Epidermal melanocyte (primary cell): ENCODE measurements around the gene RELCH.

ENCODE experiments used
- DNase-seq: peaks from one replicate; pipeline ENCODE4 v3.0.0; 2011; ENCODE audit warnings: low spot score; ENCODE audit not compliant: insufficient read length

RELCH gene

DNA sequence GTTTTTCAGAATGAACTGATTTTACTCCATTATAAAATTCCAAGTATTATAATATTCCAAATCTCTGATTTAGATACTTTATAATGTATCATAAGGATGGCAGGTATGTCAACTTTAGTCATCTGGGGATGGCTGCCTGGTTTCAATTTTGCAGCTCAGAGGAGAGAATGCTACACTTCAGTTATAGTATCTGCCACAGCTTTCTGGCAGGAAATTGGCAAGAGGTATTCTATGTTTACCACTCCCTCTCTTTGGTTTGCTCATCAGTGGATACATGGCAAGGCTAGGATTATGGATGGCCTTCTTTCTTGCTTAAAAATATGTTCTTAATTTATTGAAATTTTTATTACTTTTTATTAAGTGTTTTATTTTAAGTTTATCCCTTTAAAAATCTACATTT lies 71.0 kb downstream of the RELCH start:
- no peak for DNase-seq

DNA sequence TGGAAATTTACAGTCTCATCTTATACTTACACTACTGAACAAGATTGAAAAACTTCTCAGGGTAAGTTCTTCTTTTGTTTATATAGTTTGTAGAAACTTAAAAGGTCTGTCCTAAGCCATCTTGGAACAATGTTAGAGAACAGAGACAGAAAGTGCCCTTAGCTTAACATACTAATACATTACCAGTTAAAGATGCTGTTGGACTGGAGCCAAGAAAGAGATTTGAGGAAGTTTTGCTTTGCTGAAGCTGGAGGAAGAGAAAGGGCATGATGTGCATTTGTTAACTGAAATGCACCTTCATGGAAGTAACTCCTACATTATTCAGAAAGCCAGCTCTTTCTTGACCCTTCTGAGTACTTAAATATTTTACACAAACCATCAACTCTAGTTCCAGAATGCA lies 71.6 kb downstream of the RELCH start:
- no peak for DNase-seq

DNA sequence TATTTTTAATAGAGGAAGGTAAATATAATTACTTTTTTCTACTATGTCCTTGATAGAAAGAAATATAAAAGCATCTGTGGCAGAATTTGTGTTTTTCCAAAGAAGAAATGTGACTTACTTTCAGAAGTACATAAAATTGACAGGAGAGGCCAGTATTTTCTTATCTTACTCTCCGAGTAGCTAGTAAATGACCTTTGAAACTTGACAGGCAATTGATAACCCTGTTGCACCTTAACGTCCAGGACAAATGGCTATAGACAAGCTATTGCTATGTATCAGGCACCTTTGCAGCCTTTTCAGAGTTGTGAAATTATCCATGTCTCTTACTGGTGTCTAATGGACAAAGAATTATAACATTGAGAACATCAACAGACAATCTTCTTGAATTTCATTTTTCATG lies 75.0 kb downstream of the RELCH start:
- no peak for DNase-seq

DNA sequence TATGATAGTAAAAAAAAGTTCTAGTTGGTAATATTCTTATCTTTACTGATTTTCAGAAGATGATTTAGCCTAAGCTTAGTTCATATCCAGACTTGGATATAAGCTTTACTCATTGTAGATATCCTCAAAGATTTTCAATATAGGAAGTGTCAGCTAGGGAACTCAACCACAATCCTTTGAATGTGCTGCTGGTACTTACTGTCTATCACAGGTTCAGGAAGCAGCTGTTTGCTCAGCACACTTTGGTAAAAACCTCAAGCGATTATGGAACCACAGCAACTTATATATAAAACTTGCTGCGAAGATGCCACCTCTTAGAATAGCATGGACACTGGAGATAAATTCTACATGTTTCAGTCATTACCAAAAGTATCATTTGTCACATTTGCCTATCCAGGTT lies 77.9 kb downstream of the RELCH start:
- no peak for DNase-seq

DNA sequence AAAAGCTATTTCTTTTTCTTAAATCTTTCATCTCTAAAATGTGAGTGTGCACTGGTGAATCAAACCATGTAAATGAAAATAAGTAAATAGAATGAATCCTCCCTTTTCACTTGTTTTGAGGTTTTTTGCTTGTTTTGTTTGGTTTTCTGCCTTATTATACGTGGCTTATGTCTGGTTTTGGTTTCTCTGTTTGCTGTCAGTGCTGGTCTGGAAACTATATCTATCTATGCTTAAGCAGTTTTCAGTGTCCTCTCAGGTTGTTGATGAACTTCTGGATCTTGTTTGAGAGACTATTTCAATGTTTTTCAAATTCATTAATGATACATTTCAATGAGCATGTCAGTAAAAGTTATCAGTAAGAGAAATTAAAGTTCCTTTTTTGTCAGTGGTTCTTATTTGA lies 90.0 kb downstream of the RELCH start:
- DNase-seq = no peak

DNA sequence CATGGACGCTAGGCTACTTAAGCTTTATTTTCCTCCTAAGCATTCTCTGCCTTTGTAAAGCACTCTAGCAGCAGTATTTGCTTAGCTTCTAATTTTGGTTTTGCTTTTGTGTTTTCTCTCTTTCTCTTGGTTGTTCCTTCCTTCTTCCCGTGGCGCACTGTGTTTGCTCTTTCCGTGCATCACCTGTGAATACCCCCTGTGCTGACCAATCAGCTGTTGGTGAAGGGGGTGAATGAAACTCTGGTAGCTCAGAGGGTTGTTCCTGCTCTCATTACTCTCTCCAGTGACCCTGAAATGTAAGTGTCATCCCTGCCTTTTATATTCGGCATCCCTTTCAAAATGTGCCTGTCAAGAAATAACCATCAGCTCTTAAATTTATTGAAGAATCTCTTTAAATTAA lies 92.5 kb downstream of the RELCH start:
- no peak for DNase-seq

DNA sequence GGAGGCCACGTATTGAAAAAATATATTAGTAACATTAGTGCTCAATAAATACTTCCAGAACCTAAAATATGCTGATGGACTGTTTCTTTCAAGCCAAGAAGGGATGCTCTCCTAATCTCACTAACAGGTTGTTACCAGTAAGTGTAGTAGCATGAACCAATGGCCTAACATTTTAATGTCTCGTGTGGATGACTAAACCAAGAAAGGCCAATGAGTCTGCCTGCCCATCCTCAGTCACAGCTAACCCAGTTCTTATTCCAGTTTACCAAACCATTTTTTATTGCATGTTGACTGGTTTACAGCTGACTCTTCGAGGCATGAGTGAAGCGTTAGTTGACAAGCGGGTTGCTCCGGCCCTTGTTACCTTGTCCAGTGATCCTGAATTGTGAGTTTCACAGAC lies 93.0 kb downstream of the RELCH start:
- DNase-seq = no peak

DNA sequence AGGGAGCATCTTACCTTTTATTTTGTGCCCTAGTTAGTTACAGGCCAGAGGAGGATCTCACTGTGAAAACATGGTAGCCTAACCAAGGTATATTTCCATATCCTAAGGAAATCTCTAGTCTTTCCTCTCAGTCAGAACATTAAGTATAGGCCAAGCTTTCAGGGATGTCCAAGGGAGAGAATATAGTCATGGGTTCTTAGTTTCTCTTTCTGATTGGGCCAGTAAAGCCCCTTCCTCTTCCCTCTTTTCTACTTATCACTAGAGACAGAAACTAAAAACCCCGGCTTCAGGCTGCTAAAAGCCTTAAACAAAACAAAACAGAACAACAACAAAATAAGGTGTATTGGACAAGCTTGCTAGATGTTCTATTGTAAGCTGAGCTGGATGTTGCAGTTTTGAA lies 93.7 kb downstream of the RELCH start:
- DNase-seq = no peak

DNA sequence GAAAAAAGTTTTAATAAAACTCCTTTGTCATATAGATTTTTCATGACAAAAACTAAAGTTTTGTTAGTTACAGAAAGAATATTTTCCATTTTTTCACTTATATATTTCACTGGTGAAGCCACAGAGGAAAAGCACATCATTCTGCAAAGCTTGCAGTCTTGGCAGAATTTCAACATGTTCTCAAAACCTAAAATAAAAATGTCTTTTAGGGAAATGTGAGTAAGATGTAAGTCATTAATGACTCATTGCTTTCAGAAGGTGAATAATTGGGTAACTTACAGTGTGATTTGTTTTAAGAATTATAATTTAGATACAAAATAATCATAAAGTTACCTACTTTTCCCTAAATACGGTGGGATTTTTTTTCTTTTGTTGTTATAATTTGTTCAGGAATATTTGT lies 94.6 kb downstream of the RELCH start:
- no peak for DNase-seq

DNA sequence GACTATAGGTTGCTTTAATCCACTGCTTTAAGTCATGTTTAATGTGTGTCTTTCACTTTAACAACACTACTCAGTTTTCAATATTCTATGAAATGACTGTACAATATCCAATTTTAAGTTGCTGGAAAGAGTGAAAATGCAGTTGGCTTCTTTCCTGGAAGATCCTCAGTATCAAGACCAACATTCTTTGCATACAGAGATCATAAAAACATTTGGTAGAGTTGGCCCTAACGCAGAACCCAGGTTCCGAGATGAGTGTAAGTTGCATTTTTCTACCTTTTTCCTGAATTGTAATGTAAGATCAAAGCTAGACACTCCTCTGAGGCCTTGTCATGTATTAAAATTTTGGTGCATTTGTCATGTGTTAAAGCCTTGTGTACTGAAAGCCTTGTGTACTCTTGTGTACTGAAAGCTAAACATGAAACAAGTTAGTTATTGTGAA lies 95.2 kb downstream of the RELCH start:
- DNase-seq = no peak

DNA sequence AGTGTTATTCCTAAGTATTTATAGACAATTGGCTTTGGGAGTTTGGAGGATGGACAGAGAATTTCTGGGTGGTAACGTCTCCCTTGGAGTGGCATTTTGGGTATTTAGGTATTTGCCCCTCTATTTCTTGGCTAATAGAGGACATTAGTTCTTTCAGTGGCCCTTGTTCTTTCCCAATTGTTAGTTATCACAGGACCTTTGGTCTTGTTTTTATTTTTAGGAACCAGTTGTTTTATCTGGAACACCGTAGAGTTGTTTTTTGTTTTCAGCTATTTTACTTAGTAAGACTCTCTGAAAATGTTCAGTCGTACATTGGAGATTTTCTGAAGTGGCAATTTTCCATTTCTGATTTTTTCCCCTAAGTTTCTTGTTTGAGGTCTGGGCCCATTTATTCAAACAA lies 97.6 kb downstream of the RELCH start:
- no peak for DNase-seq

DNA sequence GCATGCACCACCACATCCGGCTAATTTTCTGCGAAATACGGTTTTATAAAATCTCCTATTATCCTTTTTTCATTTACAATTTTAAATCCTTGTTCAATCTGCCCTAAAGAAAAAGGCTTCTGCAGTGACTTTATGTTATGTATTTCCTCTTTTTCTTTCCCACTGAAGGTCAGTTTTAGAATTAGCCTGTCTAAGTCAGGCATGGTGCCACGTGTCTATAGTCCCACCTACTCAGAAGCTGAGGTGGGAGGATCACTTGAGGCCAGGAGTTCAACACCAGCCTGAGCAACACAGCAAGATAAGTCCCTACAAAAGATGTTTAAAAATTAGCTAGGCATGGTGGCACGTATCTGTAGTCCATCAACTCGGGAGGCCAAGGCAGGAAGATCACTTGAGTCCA lies 98.2 kb downstream of the RELCH start:
- DNase-seq = no peak

DNA sequence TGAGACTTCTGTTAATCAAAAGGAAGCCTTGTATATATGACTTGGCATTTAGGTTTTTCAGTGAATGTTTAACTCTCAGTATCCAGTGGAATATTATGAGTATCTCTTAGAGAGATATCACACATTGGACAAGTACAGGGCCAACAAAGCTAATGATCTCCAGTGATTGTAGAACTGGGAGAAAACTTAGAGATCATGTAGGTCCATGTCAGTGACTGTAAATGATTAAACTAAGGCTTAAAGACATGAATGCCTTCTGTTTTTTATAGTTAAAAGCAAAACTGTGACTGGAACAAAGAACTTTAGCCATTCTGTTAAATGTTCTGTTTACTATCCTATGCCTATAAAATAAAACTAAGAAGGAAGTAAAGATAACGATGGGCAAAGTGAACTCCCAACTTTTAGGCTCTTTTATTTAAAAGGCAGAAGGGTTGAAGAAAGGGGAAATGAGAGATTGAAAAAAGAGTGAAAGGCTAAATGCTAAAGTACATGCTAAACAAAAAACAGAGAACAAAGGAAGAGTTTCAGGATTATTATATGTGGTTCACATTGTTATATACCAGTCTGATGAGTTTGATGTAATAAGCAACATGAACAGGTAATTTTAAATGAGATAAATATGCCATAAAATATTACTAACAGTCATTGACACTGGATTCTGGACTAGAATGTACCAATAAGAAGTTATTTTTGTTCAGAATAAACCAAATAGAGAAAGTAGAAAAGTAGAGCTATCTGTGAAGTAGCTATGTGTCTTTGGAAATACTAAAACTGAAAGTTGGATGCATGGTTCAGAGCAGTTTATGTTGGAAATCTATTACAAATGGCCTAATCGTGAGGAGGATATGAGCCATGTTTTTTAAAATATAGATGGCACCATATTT lies 101.0 kb downstream of the RELCH start:
- no peak for DNase-seq

DNA sequence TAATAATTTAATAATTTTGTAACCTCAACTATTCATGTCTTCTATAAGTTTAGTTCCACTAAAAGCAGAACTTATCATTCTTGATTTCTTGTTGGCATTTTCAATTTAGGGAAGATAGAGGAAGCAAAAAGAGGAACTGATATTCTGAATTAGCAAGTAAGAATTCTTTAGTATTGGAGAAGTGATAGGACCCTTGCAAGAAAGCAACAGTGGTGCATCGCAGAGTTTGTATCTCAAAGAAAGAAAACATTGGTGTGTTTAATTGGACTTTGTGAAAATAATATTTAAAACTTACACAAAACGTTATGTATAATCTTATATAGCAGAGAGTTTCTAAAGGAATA lies 101.6 kb downstream of the RELCH start:
- DNase-seq = no peak

DNA sequence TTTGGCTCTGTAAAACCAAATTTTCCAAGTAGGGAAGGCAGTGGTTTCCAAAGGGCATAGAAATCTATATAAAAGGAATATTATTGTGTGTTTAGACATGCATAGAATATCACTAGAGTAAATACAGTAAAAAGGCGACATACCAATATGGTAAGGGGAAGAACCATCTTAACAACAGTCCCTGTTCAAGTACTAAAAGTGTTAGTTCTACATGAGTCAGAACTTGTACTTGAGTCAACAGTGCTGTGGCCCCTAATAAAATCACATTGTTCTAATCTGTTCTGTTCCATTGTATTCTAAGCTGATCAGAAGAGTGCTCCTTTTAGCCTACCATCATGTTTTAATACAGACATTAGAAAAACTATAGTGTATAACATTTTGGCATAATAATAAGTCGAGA lies 102.0 kb downstream of the RELCH start:
- DNase-seq = no peak

DNA sequence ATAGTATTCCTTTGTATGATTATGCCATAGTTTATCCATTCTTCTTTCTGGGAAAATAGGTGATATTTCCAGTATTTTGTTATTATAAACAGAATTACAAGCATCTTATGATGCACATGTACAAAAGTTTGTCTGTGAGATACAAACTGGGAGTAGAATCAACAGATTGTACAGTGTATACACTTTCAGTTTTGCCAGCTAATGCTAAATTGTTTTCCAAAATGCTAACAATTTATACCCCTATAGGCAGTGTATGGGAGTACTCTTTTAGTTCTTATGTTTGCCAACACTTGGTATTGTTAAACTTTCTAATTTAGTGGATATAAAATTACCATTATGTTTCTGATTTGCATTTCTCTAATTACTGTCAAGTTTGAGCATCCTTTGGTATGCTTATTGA lies 107.0 kb downstream of the RELCH start:
- no peak for DNase-seq

DNA sequence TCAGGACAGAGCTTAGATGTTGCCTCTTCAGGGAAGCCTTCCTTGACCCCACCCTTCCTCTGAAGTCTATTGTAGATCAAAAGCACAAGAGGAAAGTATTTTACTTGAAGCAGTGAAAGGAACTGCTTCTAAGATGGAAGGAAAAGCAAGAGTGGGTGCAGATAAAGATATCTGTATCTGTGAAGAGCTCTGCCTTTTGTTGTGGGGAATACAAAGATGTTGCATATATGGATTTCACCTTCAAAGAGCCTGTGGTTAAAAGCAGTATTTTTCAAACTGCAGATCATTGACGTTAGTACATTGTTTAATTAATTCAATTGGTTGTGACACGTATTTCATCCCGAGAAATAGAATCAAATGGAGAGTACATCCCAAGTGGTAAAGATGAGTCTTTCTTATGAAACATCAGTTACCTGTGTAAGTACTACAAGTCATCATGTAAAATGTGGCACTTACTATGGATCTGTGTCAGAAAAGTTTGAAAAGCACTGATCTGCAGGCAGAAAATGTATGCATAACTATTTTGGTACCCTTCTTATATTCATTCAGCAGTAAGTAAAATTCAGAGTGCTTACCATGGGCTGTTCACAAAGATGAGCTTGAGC lies 113.4 kb downstream of the RELCH start:
- DNase-seq = no peak

DNA sequence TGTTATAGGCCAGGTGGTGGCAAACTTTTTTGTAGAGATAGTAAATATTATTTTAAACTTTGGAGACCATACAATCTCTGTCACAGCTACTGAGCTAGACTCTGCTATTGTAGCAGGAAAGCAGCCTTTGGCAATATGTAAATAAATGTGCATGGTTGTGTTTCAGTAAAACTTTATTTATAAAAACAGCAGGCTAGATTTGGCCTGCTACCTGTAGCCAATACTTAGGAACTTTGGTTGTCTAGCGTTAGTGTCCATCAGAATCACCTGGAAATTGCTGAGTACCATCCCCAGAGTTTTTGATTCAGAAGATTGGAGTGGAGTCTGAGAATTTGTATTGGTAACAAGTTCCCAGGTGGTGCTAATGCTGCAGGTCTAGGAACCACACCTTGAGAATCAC lies 114.3 kb downstream of the RELCH start:
- no peak for DNase-seq

DNA sequence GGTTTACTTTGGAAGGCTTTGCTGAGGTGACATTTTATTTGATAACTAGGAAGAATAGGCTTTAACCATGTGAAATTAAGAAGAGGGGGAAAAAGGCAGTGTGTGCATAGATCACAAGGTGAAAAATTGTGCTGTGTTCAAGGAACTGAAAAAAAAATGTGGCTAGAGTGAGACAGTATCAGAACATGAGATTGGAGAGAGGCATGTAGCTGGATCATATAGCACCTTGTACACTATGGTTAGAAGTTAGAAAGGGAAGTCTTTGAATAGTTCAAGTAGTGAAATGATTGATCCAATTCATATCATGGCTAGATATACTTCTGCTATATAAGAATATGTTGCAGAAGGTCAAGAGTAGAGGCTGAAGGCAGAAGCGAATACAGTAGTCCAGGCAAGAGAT lies 125.8 kb downstream of the RELCH start:
- no peak for DNase-seq

DNA sequence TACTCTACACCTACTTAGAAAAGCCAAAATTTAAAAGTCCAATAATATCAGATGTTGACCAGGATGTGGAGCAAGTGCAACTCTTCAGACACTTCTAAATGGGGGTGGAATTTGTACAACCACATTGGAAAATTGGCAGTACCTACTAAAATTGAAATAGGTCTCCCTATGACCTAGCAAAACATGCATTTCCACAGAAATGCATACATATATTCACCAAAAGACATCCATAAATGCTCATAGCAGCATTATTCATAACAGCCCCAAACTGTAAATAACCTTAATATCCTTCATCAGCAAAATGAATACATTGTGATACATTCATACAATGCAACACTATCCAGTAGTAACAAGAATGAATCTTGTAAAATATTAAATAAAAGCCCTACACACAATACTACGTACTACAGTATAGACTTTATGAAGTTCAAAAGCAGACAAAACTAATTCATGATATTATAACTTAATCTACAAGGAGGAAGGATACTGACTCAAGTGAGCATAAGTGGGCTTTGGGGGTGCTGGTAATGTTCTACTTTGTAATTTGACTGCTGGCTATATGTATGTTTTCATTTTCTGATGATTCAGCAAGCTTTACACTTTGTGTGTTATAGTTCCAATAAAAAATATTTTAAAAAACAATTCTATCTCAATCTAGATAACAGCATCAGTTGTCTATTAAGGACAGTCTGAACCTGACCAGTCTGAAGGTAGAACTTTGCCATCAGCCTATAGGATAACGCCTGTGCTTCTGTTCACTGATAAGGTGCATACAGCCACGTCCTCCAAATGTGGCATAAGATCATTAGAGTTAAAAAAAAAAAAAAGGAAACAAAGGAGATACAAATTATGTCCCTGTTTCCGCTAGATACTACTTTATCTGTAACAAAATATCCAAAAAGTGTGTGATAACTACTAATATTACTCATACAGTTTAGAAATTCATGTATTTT lies 131.4 kb downstream of the RELCH start:
- DNase-seq = no peak

DNA sequence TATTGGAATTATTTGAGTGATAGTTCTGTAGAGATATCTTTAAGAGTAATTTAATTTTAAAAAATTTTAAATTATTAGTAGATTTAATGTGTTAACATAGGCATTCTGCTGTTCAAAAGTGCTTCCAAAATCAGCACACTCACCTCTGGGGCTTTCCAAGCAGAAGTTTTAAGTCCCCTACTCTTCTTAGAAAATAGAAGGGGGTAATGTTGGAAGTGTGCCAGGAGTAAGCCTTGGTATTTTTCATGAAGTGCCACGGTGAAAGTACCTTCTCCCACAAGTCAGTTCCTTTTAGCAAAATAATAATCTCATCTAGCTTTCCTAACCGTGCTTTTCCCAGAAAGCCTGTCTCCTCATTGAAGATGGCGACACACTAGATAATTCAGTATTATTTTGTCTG lies 134.1 kb downstream of the RELCH start:
- DNase-seq = no peak
